Psoas muscle (tissue), 8 donors: Measurements from ENCODE around the gene BRCA1. TPM values are rescaled to one million over a fixed set of nuclear protein-coding genes. Genes with fewer than 3 reads are reported as not detected.

ENCODE experiments used
- ATAC-seq, 4 donors: fragments of 200-7000 bp; cut with Tn5 transposase; one replicate each; pipeline ENCODE4 v1.9.1; 2020; ENCODE audit warnings: moderate library complexity in 3 of 4, mild to moderate bottlenecking in 2 of 4
- DNase-seq, 2 donors: peaks; one replicate each; pipeline ENCODE4 v3.0.0-alpha.2; 2020
- H3K27ac ChIP-seq: fragments of 200-600 bp; one replicate; pipeline ENCODE4 v1.8.0; 2022
- H3K27me3 ChIP-seq, 3 donors: fragments of 200-600 bp in 1 of 3; one replicate each; pipeline versions ENCODE4 v1.6.1 to v1.8.0; 2013 to 2022; ENCODE audit warnings: low read length in 2 of 3, mild to moderate bottlenecking in 2 of 3, moderate library complexity in 1 of 3; ENCODE audit not compliant: insufficient read depth in 3 of 3
- H3K36me3 ChIP-seq, 2 donors: fragments of 200-600 bp in 1 of 2; one replicate each; pipeline versions ENCODE4 v1.6.1 to v1.8.0; 2013 to 2022; ENCODE audit warnings: low read depth in 1 of 2, mild to moderate bottlenecking in 1 of 2, moderate library complexity in 1 of 2; ENCODE audit not compliant: insufficient read depth in 1 of 2
- H3K4me1 ChIP-seq: fragments of 200-600 bp; one replicate; pipeline ENCODE4 v1.8.0; 2022
- H3K4me3 ChIP-seq: fragments of 200-600 bp; one replicate; pipeline ENCODE4 v1.8.0; 2022; ENCODE audit warnings: mild to moderate bottlenecking
- H3K9me3 ChIP-seq: fragments of 200-600 bp; one replicate; pipeline ENCODE4 v1.8.0; 2022
- WGBS, 3 donors: extraction: QIAGEN DNeasy Blood & Tissue Kit; methylation state at CpG; one replicate each; pipeline versions ENCODE4 v1.1.6 to v1.1.7; 2013; 5-methylcytosine and 5-hydroxymethylcytosine counted together
- intact Hi-C, 2 donors: fragments of 100-400 bp; cut with DNase I; formaldehyde crosslinking; loops; one replicate each; pipeline versions ENCODE4 v1.11.0 to v1.14.2; 2022
- polyA plus RNA-seq, 3 donors: library from polyadenylated mRNA; stranded (reverse); fragments of 200-250 nt; gene quantifications; one replicate each; pipeline ENCODE4 v1.2.3, GENCODE V29; 2013
- total RNA-seq, 4 donors: library from RNA; stranded (reverse); fragmentation: NEBNext Ultra II Directional in 2 of 4; extraction: Animal tissue kit (Norgen Biotek cat#: 25700) in 2 of 4; gene quantifications; one replicate each; pipeline versions ENCODE4 v1.2.1 to v1.2.4, GENCODE V29; 2021 to 2023
- TF ChIP-seq, protein P1 (sequence below): fragments of 200-600 bp; IDR thresholded peaks from one replicate; pipeline ENCODE4 v1.8.0; 2022; ENCODE audit warnings: antibody characterized with exemption
- donor health status: healthy with polysubstance abuse.
- donor health status: DM: no; HTN: no; CAD: no; lungs with moderate emphysema.
- donor health status: Bipolar disorder and iron deficiency.
- donor health status: healthy.
- donor health status: DM: yes; HTN: yes; CAD: no.
- donor health status: DM: no; HTN: no; CAD: no.
- donor health status: DM: no; HTN: no; CAD: no.
- donor health status: DM: yes; HTN: yes; CAD: no.

BRCA1 gene
- total and polyA plus RNA-seq, 7 donors: 1.5 to 6.1 (median 3.7) TPM

DNA sequence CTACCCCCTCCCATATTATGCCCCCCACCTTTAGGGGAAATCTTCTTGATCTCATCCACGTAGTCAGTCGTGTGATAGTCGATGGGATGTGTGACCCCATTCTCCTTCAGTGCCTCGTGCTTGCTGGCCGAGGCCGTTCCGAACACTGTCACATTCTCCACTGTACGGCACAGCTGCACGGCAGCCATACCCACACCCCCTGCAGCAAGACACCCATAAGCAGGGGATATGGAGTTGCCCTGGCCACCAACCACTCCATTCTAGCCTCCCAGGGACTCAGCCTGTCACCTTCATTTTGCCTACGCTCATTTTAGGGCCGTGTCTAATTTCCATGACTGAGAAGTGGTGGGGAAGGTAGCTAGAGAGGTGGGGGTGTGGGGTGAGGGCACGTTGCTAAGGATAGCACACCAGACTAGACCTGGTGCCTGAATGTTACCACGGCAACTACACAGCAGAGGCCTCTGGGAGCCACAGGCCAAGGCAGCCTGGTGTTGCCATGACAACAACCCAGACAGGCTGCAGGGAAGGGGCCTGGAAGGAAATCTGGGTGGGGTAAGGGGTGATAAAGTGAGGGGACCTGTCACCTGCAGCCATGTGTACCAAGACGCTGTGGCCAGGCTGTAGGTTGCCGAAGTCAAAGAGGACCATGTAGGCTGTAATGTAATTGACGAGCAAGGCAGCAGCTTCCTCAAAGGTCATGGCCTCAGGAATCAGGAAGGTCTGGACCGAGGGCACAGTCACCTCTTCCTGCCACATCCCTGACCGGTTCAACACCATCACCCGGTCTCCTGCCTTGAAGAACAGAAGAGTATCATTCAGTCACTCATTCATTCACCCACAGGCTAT lies 106.9 kb downstream of the BRCA1 start:
- no peaks in the 10 kb centered on the region for H3K9me3 ChIP-seq
- ATAC-seq (no peak), DNase-seq (no peak)
- H3K27me3 ChIP-seq: no peaks in the 10 kb centered on the region
- no peak overlapping the region for H3K27ac ChIP-seq
- TF ChIP-seq, protein P1, sequence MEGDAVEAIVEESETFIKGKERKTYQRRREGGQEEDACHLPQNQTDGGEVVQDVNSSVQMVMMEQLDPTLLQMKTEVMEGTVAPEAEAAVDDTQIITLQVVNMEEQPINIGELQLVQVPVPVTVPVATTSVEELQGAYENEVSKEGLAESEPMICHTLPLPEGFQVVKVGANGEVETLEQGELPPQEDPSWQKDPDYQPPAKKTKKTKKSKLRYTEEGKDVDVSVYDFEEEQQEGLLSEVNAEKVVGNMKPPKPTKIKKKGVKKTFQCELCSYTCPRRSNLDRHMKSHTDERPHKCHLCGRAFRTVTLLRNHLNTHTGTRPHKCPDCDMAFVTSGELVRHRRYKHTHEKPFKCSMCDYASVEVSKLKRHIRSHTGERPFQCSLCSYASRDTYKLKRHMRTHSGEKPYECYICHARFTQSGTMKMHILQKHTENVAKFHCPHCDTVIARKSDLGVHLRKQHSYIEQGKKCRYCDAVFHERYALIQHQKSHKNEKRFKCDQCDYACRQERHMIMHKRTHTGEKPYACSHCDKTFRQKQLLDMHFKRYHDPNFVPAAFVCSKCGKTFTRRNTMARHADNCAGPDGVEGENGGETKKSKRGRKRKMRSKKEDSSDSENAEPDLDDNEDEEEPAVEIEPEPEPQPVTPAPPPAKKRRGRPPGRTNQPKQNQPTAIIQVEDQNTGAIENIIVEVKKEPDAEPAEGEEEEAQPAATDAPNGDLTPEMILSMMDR: no peak
- peaks cover 15% of the 10 kb centered on the region for H3K4me1 ChIP-seq
- intact Hi-C loops: no loop called here
- no peak overlapping the region for H3K4me3 ChIP-seq
- H3K36me3 ChIP-seq: peaks cover 0 to 41% of the 10 kb centered on the region in 2 donors
- 53 to 63% (median 53%) methylated on average over 19 of the region's 19 CpGs for WGBS, 3 donors

- no peaks in the 10 kb centered on the region for H3K9me3 ChIP-seq
These were observed 108.9 kb downstream of the BRCA1 start for GRCh38 chr17:43016216-43016615.

GRCh38 chr17:43015579-43015978 lies 109.6 kb downstream of the BRCA1 start:
- Histone ChIP-seq H3K4me1 (peaks cover 7% of the 10 kb centered on the region), H3K9me3 (no peaks in the 10 kb centered on the region), H3K27ac (peak overlapping the region; percentile 46), H3K36me3 (peaks cover 0 to 52% of the 10 kb centered on the region in 2 donors), H3K27me3 (no peaks in the 10 kb centered on the region), H3K4me3 (no peak overlapping the region)
- intact Hi-C loops: no loop called here
- ATAC-seq: peak; percentile 22 to 66 (median 64)
- peak; percentile 73 to 87 for DNase-seq
- TF ChIP-seq, protein P1: no peak
- 45 to 54% (median 49%) methylated on average over 8 to 9 of the region's 9 CpGs for WGBS, 3 donors

More at GRCh38 chr17:43016216-43016615, 108.9 kb downstream of the BRCA1 start:
- no peaks in the 10 kb centered on the region for H3K27me3 ChIP-seq
- H3K27ac ChIP-seq: peak overlapping the region; percentile 46
- no peak overlapping the region for H3K4me3 ChIP-seq
- DNase-seq (no peak), ATAC-seq (no peak)
- intact Hi-C loops: no loop called here
- 84 to 88% (median 85%) methylated on average over 7 of the region's 7 CpGs for WGBS, 3 donors
- peaks cover 11% of the 10 kb centered on the region for H3K4me1 ChIP-seq
- TF ChIP-seq, protein P1: no peak
- peaks cover 0 to 52% of the 10 kb centered on the region in 2 donors for H3K36me3 ChIP-seq

DNA sequence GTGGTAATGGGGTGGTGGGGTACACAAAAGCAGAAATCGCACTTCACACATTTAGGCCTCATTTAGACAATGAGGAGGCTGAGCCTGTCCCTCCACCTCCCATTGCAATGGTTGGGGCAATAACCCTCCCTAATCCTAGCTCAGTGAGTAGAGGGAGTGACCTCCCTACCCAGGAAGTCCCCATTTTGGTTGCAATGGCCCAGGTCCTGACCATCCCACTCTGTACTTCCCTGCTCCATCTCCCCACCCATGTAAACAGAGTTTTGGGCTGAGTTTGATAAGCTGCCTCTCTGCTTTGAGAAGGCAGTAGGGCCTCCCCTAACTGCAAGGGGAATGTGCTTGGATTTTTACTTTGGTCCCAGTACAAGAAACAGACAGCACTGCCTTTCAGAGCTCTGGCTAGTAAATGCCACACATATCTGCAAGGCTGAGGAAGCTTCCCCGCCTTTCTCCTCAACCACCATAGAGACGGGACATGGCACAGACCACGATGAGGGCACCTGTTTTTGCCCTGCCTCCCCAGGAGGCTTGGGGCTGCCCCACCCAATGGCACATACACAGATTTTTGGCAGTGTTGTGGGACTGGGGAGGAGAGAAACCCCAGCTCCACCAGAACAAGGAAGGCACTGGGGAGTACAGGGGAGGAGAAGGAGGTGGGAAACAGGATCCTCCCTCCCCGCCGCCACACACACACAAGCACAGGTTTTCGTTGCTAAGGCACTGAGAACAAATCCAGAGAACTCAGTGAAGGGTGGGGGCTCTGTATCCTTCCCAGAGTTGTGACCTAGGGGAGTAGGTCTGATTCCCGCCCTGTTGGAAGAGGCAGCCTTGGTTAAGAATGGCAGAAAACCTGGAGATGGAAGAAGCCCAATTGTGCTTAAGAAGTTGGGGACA lies 110.3 kb downstream of the BRCA1 start:
- peaks cover 5% of the 10 kb centered on the region for H3K4me1 ChIP-seq
- peaks cover 0 to 52% of the 10 kb centered on the region in 2 donors for H3K36me3 ChIP-seq
- H3K27me3 ChIP-seq: no peaks in the 10 kb centered on the region
- TF ChIP-seq, protein P1: no peak
- no peak for DNase-seq
- 71 to 76% (median 75%) methylated on average over 8 of the region's 8 CpGs for WGBS, 3 donors
- H3K27ac ChIP-seq: peak overlapping the region; percentile 46
- intact Hi-C loops: no loop called here
- H3K4me3 ChIP-seq: no peak overlapping the region
- ATAC-seq: no peak
- no peaks in the 10 kb centered on the region for H3K9me3 ChIP-seq
